GM19438 (cell line): ENCODE measurements around the gene RMND1.
"Not testable (repeated sequence)": the region's sequence is repeated elsewhere in the genome, so short reads cannot be mapped to it uniquely, and the experiment has no call there.

Experiments used
- ATAC-seq: cut with Tn5 transposase; IDR thresholded peaks from one replicate; pipeline ENCODE4 v1.9.1; 2021; ENCODE audit warnings: low read depth; ENCODE audit not compliant: unreplicated experiment

The RMND1 gene

GRCh38 chr6:151451950-151452749, at the start of gene RMND1:
Gene RMND1 (minus strand): TSS chr6:151452126. CDS start chr6:151445811, 6,315 bp downstream.
- peak; percentile 95 for ATAC-seq

- ATAC-seq: no peak
Measured at GRCh38 chr6:151499551-151499950, 47.6 kb upstream of the RMND1 start.

GRCh38 chr6:151498327-151498726, 46.4 kb upstream of the RMND1 start:
- ATAC-seq: peak; percentile 64

GRCh38 chr6:151497905-151498304, 46.0 kb upstream of the RMND1 start:
- ATAC-seq: no peak

GRCh38 chr6:151495380-151495779, 43.5 kb upstream of the RMND1 start:
- ATAC-seq: no peak

- ATAC-seq: no peak
Measured at GRCh38 chr6:151494936-151495320, 43.0 kb upstream of the RMND1 start.

- ATAC-seq: no peak
Measured at GRCh38 chr6:151494235-151494935, 42.5 kb upstream of the RMND1 start.

GRCh38 chr6:151493804-151494234, 41.9 kb upstream of the RMND1 start, which contains the start of gene CCDC170:
Gene CCDC170 (plus strand): TSS chr6:151494017. CDS start chr6:151494129, 112 bp downstream.
- no peak for ATAC-seq

- ATAC-seq: no peak
Measured at GRCh38 chr6:151493161-151493803, 41.4 kb upstream of the RMND1 start.

GRCh38 chr6:151490996-151491395, 39.1 kb upstream of the RMND1 start:
- ATAC-seq: no peak

- ATAC-seq: no peak
Measured at GRCh38 chr6:151488226-151488625, 36.3 kb upstream of the RMND1 start.

GRCh38 chr6:151483994-151484393, 32.1 kb upstream of the RMND1 start:
- no peak for ATAC-seq

- no peak for ATAC-seq
Measured at GRCh38 chr6:151482290-151482689, 30.4 kb upstream of the RMND1 start.

- ATAC-seq: no peak
Measured at GRCh38 chr6:151481786-151482185, 29.9 kb upstream of the RMND1 start.

- ATAC-seq: no peak
Measured at GRCh38 chr6:151478670-151479069, 26.7 kb upstream of the RMND1 start.

- ATAC-seq: no peak
Measured at GRCh38 chr6:151477726-151478125, 25.8 kb upstream of the RMND1 start.

- peak; percentile 60 for ATAC-seq
Measured at GRCh38 chr6:151475653-151476523, 24.0 kb upstream of the RMND1 start.

GRCh38 chr6:151464702-151465101, 12.8 kb upstream of the RMND1 start:
- no peak for ATAC-seq

GRCh38 chr6:151461673-151462072, 9.7 kb upstream of the RMND1 start:
- no peak for ATAC-seq

GRCh38 chr6:151455751-151456398, 3.9 kb upstream of the RMND1 start:
- ATAC-seq: not testable (repeated sequence)
